Epithelial cell of esophagus (primary cell): ENCODE data around the gene TNIK.

Source experiments
- DNase-seq: peaks from one replicate; pipeline ENCODE4 v3.0.0; 2010; ENCODE audit warnings: low read depth
- H3K4me3 ChIP-seq: 2 replicates; pipeline ENCODE4 v1.5.1; 2011; ENCODE audit warnings: mild to moderate bottlenecking, low read length, control low read depth
- TF ChIP-seq, protein P1 (sequence below): IDR thresholded peaks from 2 replicates; pipeline ENCODE4 v1.5.1; 2011; ENCODE audit warnings: low read depth, mild to moderate bottlenecking, low read length, control low read depth, inconsistent platforms; ENCODE audit not compliant: insufficient read depth; ENCODE audit errors: missing control alignments

Gene TNIK

DNA sequence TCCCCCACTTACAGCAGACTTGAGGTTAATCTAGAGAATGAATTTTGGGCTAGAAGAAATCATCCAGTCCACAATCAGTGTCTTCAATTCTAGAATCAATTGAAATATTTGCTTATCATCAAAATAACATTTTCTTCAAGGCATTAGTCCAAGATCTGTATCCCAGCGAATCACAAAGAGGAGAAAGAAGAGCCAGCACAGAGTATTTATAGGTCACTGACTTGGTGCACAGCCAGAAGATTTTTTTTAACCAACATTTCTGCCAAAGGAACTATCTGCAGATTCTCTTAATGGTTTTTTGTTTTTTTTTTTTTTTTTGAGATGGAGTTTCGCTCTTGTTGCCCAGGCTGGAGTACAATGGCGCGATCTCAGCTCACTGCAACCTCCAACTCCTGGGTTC, 178.2 kb downstream of the TNIK start:
- H3K4me3 ChIP-seq: no peak overlapping the region
- DNase-seq: no peak

DNA sequence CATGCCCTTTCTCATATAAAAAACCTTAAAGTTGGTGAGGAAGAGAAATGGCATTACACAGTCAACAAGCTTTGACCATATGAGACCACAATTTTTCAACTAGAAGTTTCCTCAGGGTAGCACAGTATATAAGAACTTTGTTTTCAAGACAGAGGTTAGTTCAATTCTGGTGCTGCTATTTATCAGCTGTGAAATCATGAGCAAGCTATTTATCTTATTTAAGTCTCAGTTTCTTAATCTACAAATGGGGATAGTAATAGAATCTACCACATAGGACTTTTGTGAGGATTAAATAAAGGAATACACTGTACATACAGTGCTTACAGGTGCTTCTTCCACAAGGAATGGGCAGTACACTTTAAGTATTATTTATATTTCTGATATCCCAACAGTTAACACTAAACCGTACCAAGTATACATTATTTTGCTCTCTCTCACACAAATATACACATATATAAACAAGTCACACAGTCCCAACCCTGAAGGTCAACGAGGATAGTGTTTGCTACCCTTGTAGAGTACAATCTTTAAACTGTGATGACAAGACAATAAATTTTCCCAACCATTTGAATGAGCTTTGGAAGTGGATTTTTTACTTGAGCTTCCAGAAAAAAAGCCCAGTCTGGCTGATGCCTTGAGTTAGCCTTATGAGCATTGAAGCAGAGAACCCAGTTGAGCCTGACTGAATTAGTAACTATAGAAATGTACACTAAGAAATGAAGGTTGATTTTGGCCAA, 178.8 kb downstream of the TNIK start:
- TF ChIP-seq, protein P1, sequence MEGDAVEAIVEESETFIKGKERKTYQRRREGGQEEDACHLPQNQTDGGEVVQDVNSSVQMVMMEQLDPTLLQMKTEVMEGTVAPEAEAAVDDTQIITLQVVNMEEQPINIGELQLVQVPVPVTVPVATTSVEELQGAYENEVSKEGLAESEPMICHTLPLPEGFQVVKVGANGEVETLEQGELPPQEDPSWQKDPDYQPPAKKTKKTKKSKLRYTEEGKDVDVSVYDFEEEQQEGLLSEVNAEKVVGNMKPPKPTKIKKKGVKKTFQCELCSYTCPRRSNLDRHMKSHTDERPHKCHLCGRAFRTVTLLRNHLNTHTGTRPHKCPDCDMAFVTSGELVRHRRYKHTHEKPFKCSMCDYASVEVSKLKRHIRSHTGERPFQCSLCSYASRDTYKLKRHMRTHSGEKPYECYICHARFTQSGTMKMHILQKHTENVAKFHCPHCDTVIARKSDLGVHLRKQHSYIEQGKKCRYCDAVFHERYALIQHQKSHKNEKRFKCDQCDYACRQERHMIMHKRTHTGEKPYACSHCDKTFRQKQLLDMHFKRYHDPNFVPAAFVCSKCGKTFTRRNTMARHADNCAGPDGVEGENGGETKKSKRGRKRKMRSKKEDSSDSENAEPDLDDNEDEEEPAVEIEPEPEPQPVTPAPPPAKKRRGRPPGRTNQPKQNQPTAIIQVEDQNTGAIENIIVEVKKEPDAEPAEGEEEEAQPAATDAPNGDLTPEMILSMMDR: no peak
- no peak for DNase-seq
- H3K4me3 ChIP-seq: no peak overlapping the region

More for the DNA sequence above, 178.2 kb downstream of the TNIK start:
- TF ChIP-seq, protein P1: no peak

- no peak overlapping the region for H3K4me3 ChIP-seq
- DNase-seq: no peak
- TF ChIP-seq, protein P1: no peak
Observed at GRCh38 chr3:171279972-171280371, 180.2 kb downstream of the TNIK start.

DNA sequence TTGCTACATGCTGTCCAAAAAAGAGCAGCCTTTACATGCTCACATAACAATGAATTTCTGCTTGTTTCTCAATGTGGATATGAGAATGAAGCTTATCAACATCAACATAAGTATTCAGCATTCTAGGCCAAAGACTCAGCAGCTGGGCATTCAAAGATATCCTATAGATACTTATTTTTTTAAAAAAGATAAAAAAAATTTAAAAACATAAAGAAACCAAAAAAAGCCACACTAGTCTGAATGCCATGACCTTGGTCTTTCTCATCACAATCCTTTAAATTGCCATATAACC, 182.0 kb downstream of the TNIK start:
- no peak for DNase-seq
- TF ChIP-seq, protein P1: no peak
- H3K4me3 ChIP-seq: no peak overlapping the region

DNA sequence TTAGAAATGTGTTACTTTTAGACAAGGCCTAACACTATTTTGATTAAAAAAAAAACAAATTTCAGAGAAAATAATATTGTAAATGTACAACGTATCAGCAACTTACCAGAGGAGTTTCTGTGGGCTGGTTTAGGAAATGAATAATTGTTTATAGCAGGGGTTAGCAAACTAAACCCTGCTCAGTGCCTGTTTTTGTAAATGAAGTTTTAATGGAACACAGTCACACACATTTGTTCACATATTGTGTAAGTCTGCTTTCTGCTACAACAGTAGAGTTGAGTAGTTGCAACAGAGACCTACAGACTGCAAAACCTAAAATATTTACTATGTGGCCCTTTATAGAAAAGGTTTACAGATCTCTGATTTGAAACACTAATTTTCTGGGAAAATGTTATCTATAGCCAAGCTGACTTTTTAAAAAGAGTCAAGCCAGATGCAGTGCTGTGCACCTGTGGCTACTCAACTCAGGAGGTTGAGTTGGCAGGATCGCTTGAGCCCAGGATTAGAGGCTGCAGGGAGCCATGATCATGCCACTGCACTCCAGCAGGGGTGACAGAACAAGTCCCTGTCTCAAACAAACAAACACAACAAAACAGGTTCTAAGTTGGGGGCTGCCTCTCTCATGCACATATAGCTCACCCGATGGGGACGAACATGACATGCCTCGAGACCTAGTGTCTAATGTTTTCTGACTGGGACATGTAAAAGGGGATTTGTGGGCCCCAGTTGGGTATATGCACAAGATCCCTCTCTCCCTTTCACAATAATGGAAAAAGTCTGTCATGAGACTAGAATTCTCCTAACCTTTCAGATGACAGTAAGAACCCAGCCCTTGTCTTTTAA, 182.5 kb downstream of the TNIK start:
- H3K4me3 ChIP-seq: no peak overlapping the region
- no peak for DNase-seq
- TF ChIP-seq, protein P1: no peak

- TF ChIP-seq, protein P1: no peak
- no peak for DNase-seq
- H3K4me3 ChIP-seq: no peak overlapping the region
Observed at GRCh38 chr3:171276923-171277322, 183.3 kb downstream of the TNIK start.
